Subcutaneous preadipocyte (primary cell): ENCODE measurements around the gene CTAGE6. TPM values are rescaled to one million over a fixed set of nuclear protein-coding genes. Genes with fewer than 3 reads are reported as not detected.

ENCODE experiments used
- small RNA-seq: library from RNA; depleted of rRNA; stranded (forward); fragments of <200 nt; gene quantifications from one replicate; pipeline ENCODE3, GENCODE V24; 2012
- total RNA-seq: library from RNA; depleted of rRNA; stranded (reverse); fragments of >200 nt; gene quantifications from 2 replicates; pipeline ENCODE4 v1.2.3, GENCODE V29; 2012

CTAGE6 gene
- total RNA-seq = 0.59 and 0.73 TPM in 2 replicates

GRCh38 chr7:143757596-143757995 lies at the start of gene CTAGE6:
CTAGE6 (minus strand) TSS chr7:143757696; CDS start chr7:143757658, 38 bp downstream.

Small RNAs within 50 kb of the gene (small RNA-seq; reads per million reads assigned to genes)
- not detected for gene RNU6-267P

Other genes with a start within 250 kb of the CTAGE6 start
- gene CTAGE15, start 185.9 kb downstream of the CTAGE6 start, total RNA-seq = not detected in 2 replicates
- 3.7 and 5.9 TPM in 2 replicates for gene TCAF2, start 136.7 kb downstream of the CTAGE6 start, total RNA-seq
- gene TCAF1, start 144.5 kb upstream of the CTAGE6 start, total RNA-seq = 37.1 and 38.1 TPM in 2 replicates
- not detected in 2 replicates for gene OR2F2, start 177.5 kb upstream of the CTAGE6 start, total RNA-seq
- gene OR2F1, start 197.1 kb upstream of the CTAGE6 start, total RNA-seq = not detected in 2 replicates
- gene OR6B1, start 242.6 kb upstream of the CTAGE6 start, total RNA-seq = not detected in 2 replicates